Omental fat pad (tissue), 4 donors: ENCODE results near the gene PAGE4. TPM values are rescaled to one million over a fixed set of nuclear protein-coding genes. Genes with fewer than 3 reads are reported as not detected.

Experiments
- ATAC-seq: fragments of 150-250 bp; one replicate; pipeline ENCODE4 v1.9.1; 2016; ENCODE audit warnings: mild to moderate bottlenecking, moderate library complexity; ENCODE audit not compliant: low FRiP score
- DNase-seq: peaks from one replicate; pipeline ENCODE4 v3.0.0-alpha.2; 2019; ENCODE audit warnings: low spot score
- CTCF ChIP-seq, 3 donors: fragments of 450-650 bp; IDR thresholded peaks; one replicate each; pipeline ENCODE4 v1.5.1; 2016 to 2017; ENCODE audit warnings: antibody characterized with exemption in 3 of 3, mild to moderate bottlenecking in 3 of 3, moderate library complexity in 2 of 3
- total RNA-seq, 4 donors: library from RNA; depleted of rRNA; stranded (reverse); fragments of >200 nt; gene quantifications; one replicate each; pipeline ENCODE4 v1.1.0, GENCODE V29; 2016

PAGE4 gene
- total RNA-seq, 4 donors from 2014 or later, result not detected

GRCh38 chrX:49848275-49848674 is 19.2 kb downstream of the PAGE4 start:
- ATAC-seq, result no peak
- no peak for TF ChIP-seq CTCF (IDR thresholded peaks at IDR 0.05)
- DNase-seq, result no peak

GRCh38 chrX:49850028-49850427 is 20.9 kb downstream of the PAGE4 start:
- TF ChIP-seq CTCF (IDR thresholded peaks at IDR 0.05), result no peak
- no peak for ATAC-seq
- DNase-seq, result no peak

- DNase-seq, result no peak
- no peak for TF ChIP-seq CTCF (IDR thresholded peaks at IDR 0.05)
- no peak for ATAC-seq
Measured at GRCh38 chrX:49853661-49854060, 24.6 kb downstream of the PAGE4 start.

GRCh38 chrX:49856819-49857218 is 27.7 kb downstream of the PAGE4 start:
- ATAC-seq (no peak), DNase-seq (no peak)
- no peak for TF ChIP-seq CTCF (IDR thresholded peaks at IDR 0.05)

GRCh38 chrX:49858341-49858740 is 29.2 kb downstream of the PAGE4 start:
- no peak for ATAC-seq
- no peak for DNase-seq
- no peak for TF ChIP-seq CTCF (IDR thresholded peaks at IDR 0.05)

- no peak for TF ChIP-seq CTCF (IDR thresholded peaks at IDR 0.05)
- ATAC-seq (no peak), DNase-seq (no peak)
Measured at GRCh38 chrX:49859491-49859890, 30.4 kb downstream of the PAGE4 start.

- TF ChIP-seq CTCF (IDR thresholded peaks at IDR 0.05), result no peak
- no peak for DNase-seq
- ATAC-seq, result no peak
Measured at GRCh38 chrX:49860867-49861535, 31.9 kb downstream of the PAGE4 start.
